HS-5 (cell line): ENCODE data around the gene PLVAP.

Source experiments
- DNase-seq: peaks from one replicate; pipeline ENCODE4 v3.0.0-alpha.2; 2012; ENCODE audit warnings: low read depth

Gene PLVAP

DNA sequence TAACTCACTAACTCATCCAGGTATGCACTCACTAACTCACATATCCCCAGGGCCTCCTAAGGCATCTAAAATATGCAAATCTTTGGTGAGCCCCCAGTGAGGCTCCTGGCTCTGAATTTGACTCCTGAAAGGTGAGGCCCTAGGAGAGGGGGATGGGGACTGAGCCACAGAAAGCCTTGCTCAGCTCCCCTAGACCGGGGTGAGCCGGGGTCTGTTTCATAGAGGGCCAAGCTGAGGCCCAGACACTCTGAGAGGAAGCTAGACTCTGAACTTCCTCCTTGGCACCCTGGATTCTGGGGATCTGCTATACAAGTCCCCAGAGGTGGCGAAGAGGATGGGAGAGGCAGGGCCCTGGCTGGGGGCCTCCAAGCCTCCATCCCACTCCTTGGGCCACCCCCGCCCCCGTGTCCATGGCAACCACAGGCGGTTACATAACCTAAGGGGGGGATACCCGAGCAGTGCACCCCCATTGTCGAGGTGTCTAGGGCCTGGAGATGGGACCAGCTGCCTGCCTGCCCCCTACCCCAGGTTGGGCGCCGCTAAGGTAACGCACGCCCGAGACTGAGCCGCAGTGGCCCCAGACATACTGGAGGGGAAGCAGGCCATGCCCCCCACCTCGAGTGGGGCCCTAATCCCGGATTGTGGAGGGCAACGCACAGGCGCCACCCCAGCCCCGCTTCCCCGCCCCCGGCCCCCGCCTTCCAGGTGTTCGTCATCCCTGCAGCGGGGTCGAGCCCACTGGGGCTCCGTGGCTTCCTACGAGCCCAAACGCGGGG lies 74.6 kb downstream of the PLVAP start:
- no peak for DNase-seq
